ENCODE data around the gene KRTAP1-4. TPM values are rescaled to one million over a fixed set of nuclear protein-coding genes. Genes with fewer than 3 reads are reported as not detected.
"Not testable (repeated sequence)": the region's sequence is repeated elsewhere in the genome, so short reads cannot be mapped to it uniquely, and the experiment has no call there.

Gene KRTAP1-4
- total RNA-seq, 1 experiment from 2014 or later: not detected

GRCh38 chr17:41064301-41064700 lies 34.3 kb upstream of the KRTAP1-4 start:
- no TSS peak for BruUV-seq (replicated peaks)
- peaks cover 56% of the 10 kb centered on the region for H3K4me1 Mint-ChIP-seq (ENCODE audit: low read depth, unreplicated experiment)
- no peak for DNase-seq
- CTCF ChIA-PET: interaction anchor here (1.2 to 1.3 kb wide), 2 partner anchors 15 to 340 kb away, joined by 3 read pairs; no protein-coding TSS in a partner anchor
- intact Hi-C loops (cut with micrococcal nuclease; ENCODE audit: unreplicated experiment): loop anchor here (5.0 kb wide), 1 partner anchor 207 kb away; no protein-coding TSS in a partner anchor
- H3K27me3 Mint-ChIP-seq (ENCODE audit: unreplicated experiment): no peaks in the 10 kb centered on the region
- no peaks in the 10 kb centered on the region for H3K9me3 Mint-ChIP-seq (ENCODE audit: low read depth, unreplicated experiment)
- peaks cover 16% of the 10 kb centered on the region for H3K36me3 Mint-ChIP-seq (ENCODE audit: insufficient read depth, unreplicated experiment)
- no peak for TF ChIP-seq CTCF (IDR thresholded peaks at IDR 0.05; ENCODE audit: unreplicated experiment)
- H3K27ac Mint-ChIP-seq (ENCODE audit: unreplicated experiment): no peak overlapping the region
- H3K4me3 Mint-ChIP-seq (ENCODE audit: low read depth, unreplicated experiment): no peak overlapping the region

GRCh38 chr17:41063449-41063848 lies 33.5 kb upstream of the KRTAP1-4 start:
- intact Hi-C loops (cut with micrococcal nuclease; ENCODE audit: unreplicated experiment): loop anchor here (5.0 kb wide), 1 partner anchor 206 kb away; no protein-coding TSS in a partner anchor
- peaks cover 20% of the 10 kb centered on the region for H3K36me3 Mint-ChIP-seq (ENCODE audit: insufficient read depth, unreplicated experiment)
- TF ChIP-seq CTCF (IDR thresholded peaks at IDR 0.05; ENCODE audit: unreplicated experiment): no peak
- no peaks in the 10 kb centered on the region for H3K27me3 Mint-ChIP-seq (ENCODE audit: unreplicated experiment)
- peaks cover 65% of the 10 kb centered on the region for H3K4me1 Mint-ChIP-seq (ENCODE audit: low read depth, unreplicated experiment)
- H3K4me3 Mint-ChIP-seq (ENCODE audit: low read depth, unreplicated experiment): no peak overlapping the region
- no peak overlapping the region for H3K27ac Mint-ChIP-seq (ENCODE audit: unreplicated experiment)
- CTCF ChIA-PET: interaction anchor here (0.5 to 1.3 kb wide), 5 partner anchors 9 to 561 kb away, joined by 3 to 4 read pairs (median 3); partner anchors contain the start of gene KRT17
- DNase-seq: no peak
- no peaks in the 10 kb centered on the region for H3K9me3 Mint-ChIP-seq (ENCODE audit: low read depth, unreplicated experiment)
- no TSS peak for BruUV-seq (replicated peaks)

- intact Hi-C loops (cut with micrococcal nuclease; ENCODE audit: unreplicated experiment): loop anchor here (2.0 to 5.0 kb wide), 2 partner anchors 19 to 205 kb away; no protein-coding TSS in a partner anchor
- TF ChIP-seq CTCF (IDR thresholded peaks at IDR 0.05; ENCODE audit: unreplicated experiment): no peak
- Mint-ChIP-seq H3K36me3 (ENCODE audit: insufficient read depth, unreplicated experiment) (peaks cover 20% of the 10 kb centered on the region), H3K4me3 (ENCODE audit: low read depth, unreplicated experiment) (no peak overlapping the region), H3K27me3 (ENCODE audit: unreplicated experiment) (no peaks in the 10 kb centered on the region), H3K4me1 (ENCODE audit: low read depth, unreplicated experiment) (peaks cover 67% of the 10 kb centered on the region), H3K27ac (ENCODE audit: unreplicated experiment) (peak overlapping the region; percentile 88), H3K9me3 (ENCODE audit: low read depth, unreplicated experiment) (no peaks in the 10 kb centered on the region)
- CTCF ChIA-PET: interaction anchor here (1.0 to 4.5 kb wide), 3 partner anchors 10 to 126 kb away, joined by 5 to 25 read pairs (median 10); partner anchors contain the start of gene KRT23
- no peak for DNase-seq
- no TSS peak for BruUV-seq (replicated peaks)
These were observed 32.0 kb upstream of the KRTAP1-4 start for GRCh38 chr17:41061964-41062363.

GRCh38 chr17:41060052-41060604 lies 30.1 kb upstream of the KRTAP1-4 start, which contains the start of gene KRTAP2-3:
TSS of gene KRTAP2-3 (minus strand) at chr17:41060114. CDS start at chr17:41060050, 64 bp downstream.
- Mint-ChIP-seq H3K36me3 (ENCODE audit: insufficient read depth, unreplicated experiment) (peaks cover 20% of the 10 kb centered on the region), H3K27ac (ENCODE audit: unreplicated experiment) (peak within 1 kb of the TSS; percentile 88), H3K4me3 (ENCODE audit: low read depth, unreplicated experiment) (peak within 1 kb of the TSS; percentile 33), H3K27me3 (ENCODE audit: unreplicated experiment) (no peaks in the 10 kb centered on the region), H3K9me3 (ENCODE audit: low read depth, unreplicated experiment) (no peaks in the 10 kb centered on the region), H3K4me1 (ENCODE audit: low read depth, unreplicated experiment) (peaks cover 54% of the 10 kb centered on the region)
- no peak for TF ChIP-seq CTCF (IDR thresholded peaks at IDR 0.05; ENCODE audit: unreplicated experiment)
- intact Hi-C loops (cut with micrococcal nuclease; ENCODE audit: unreplicated experiment): loop anchor here (1.0 to 5.0 kb wide), 6 partner anchors 17 to 262 kb away; no protein-coding TSS in a partner anchor
- BruUV-seq (replicated peaks): no TSS peak
- CTCF ChIA-PET: interaction anchor here (0.7 to 4.5 kb wide), 21 partner anchors 10 to 489 kb away, joined by 3 to 28 read pairs (median 4); partner anchors contain the start of gene KRT23
- DNase-seq: peak; percentile 90

GRCh38 chr17:41059276-41060051 lies 29.5 kb upstream of the KRTAP1-4 start:
- CTCF ChIA-PET: interaction anchor here (0.6 to 4.5 kb wide), 26 partner anchors 11 to 489 kb away, joined by 3 to 28 read pairs (median 4); partner anchors contain the start of gene KRT23
- not testable (repeated sequence) for H3K9me3 Mint-ChIP-seq (ENCODE audit: low read depth, unreplicated experiment); DNase-seq; H3K27me3 Mint-ChIP-seq (ENCODE audit: unreplicated experiment)
- Mint-ChIP-seq H3K4me3 (ENCODE audit: low read depth, unreplicated experiment) (peak overlapping the region; percentile 33), H3K36me3 (ENCODE audit: insufficient read depth, unreplicated experiment) (peaks cover 20% of the 10 kb centered on the region), H3K27ac (ENCODE audit: unreplicated experiment) (peak overlapping the region; percentile 88), H3K4me1 (ENCODE audit: low read depth, unreplicated experiment) (peaks cover 53% of the 10 kb centered on the region)
- TSS peak; percentile 98 for BruUV-seq (replicated peaks)
- intact Hi-C loops (cut with micrococcal nuclease; ENCODE audit: unreplicated experiment): loop anchor here (1.0 to 5.0 kb wide), 6 partner anchors 17 to 263 kb away; no protein-coding TSS in a partner anchor
